HepG2 (cell line): Measurements from ENCODE around the gene CCSER2. TPM values are rescaled to one million over a fixed set of nuclear protein-coding genes. Genes with fewer than 3 reads are reported as not detected.

Source experiments
- ATAC-seq: fragments of 200-7000 bp; cut with Tn5 transposase; 3 replicates; pipeline ENCODE4 v1.9.1; 2020; ENCODE audit warnings: mild to moderate bottlenecking, moderate library complexity
- BruUV-seq: library from RNA; stranded (reverse); fragments of 400-500 nt; replicated peaks from 2 replicates; lab custom pipeline; 2021; lab: Mats Ljungman, UMichigan
- CTCF ChIA-PET: fragments of 300-600 bp; formaldehyde crosslinking; extraction: SDS; loops from one replicate; lab custom pipeline; 2021; ENCODE audit warnings: low total read pairs, inconsistent platforms, low intra/inter-chr PET ratio; lab: Yijun Ruan, JAX
- POLR2A ChIA-PET: fragments of 350-600 bp; sonication (Branson Sonifier 250); formaldehyde crosslinking; loops from one replicate; lab custom pipeline; 2020; ENCODE audit warnings: antibody characterized with exemption, inconsistent platforms; lab: Yijun Ruan, JAX
- DNase-seq: peaks from one replicate; pipeline ENCODE4 v3.0.0-alpha.2; 2015; ENCODE audit warnings: low spot score
- FAIRE-seq: peaks from 3 replicates; lab custom pipeline; 2011; peaks lifted over from hg19 to GRCh38; lab: Jason Lieb, UNC
- H2AFZ ChIP-seq: one replicate; pipeline ENCODE4 v1.6.1; 2011; ENCODE audit warnings: low read length, inconsistent platforms
- H3K27ac ChIP-seq: fragments of 300-600 bp; 3 replicates; pipeline ENCODE4 v1.8.0; 2011; ENCODE audit warnings: mixed run types, mild to moderate bottlenecking, mixed read lengths, low read length, inconsistent platforms; ENCODE audit not compliant: insufficient read depth; ENCODE audit errors: extremely low read length
- H3K27me3 ChIP-seq, 2 experiments: fragments of 200-600 bp in 1 of 2; 2 replicates in 1 of 2; 3 replicates in 1 of 2; pipeline versions ENCODE4 v1.6.0 to v1.8.0; 2011; ENCODE audit warnings: low read length in 2 of 2, mild to moderate bottlenecking in 2 of 2, moderate library complexity in 2 of 2, inconsistent platforms in 1 of 2; ENCODE audit not compliant: insufficient read depth in 2 of 2, control insufficient read depth in 1 of 2
- H3K36me3 ChIP-seq, 2 experiments: fragments of 200-600 bp in 1 of 2; replicated peaks in 1 of 2; 2 replicates in 1 of 2; 3 replicates in 1 of 2; pipeline versions ENCODE4 v1.5.1 to v1.8.0; 2011; ENCODE audit warnings: low read length in 2 of 2, inconsistent platforms in 1 of 2; ENCODE audit not compliant: insufficient read depth in 2 of 2, control insufficient read depth in 1 of 2
- H3K4me1 ChIP-seq: 2 replicates; pipeline ENCODE4 v1.5.1; 2012; ENCODE audit warnings: low read length, inconsistent platforms; ENCODE audit not compliant: insufficient read depth
- H3K4me2 ChIP-seq: 2 replicates; pipeline ENCODE4 v1.6.0; 2011; ENCODE audit warnings: low read depth, low read length, inconsistent platforms
- H3K4me3 ChIP-seq, 3 experiments: fragments of 200-600 bp in 1 of 3; sonication (generic), shearing (Covaris generic) in 1 of 3; replicated peaks in 1 of 3; 2 replicates each; pipeline ENCODE4 v1.5.1; 2011 to 2016; ENCODE audit warnings: low read length in 3 of 3, inconsistent platforms in 2 of 3, low read depth in 2 of 3, mild to moderate bottlenecking in 2 of 3, control low read depth in 1 of 3, mixed read lengths in 1 of 3; ENCODE audit not compliant: insufficient read depth in 1 of 3
- H3K79me2 ChIP-seq: one replicate; pipeline ENCODE4 v1.6.1; 2011; ENCODE audit warnings: low read length, inconsistent platforms; ENCODE audit not compliant: insufficient read depth
- H3K9ac ChIP-seq: 2 replicates; pipeline ENCODE4 v1.6.0; 2011; ENCODE audit warnings: mild to moderate bottlenecking, low read depth, low read length, inconsistent platforms; ENCODE audit not compliant: insufficient read depth
- H3K9me3 ChIP-seq: 2 replicates; pipeline ENCODE4 v1.5.1; 2012; ENCODE audit warnings: mild to moderate bottlenecking, low read length
- H4K20me1 ChIP-seq: 2 replicates; pipeline ENCODE4 v1.6.0; 2011; ENCODE audit warnings: inconsistent platforms, mild to moderate bottlenecking, low read length, moderate library complexity; ENCODE audit not compliant: insufficient read depth
- ATF7 ChIP-seq, 2 experiments: fragments of 450-650 bp in 1 of 2; sonication (generic) in 1 of 2; formaldehyde crosslinking in 1 of 2; IDR thresholded peaks; 2 replicates each; pipeline versions ENCODE4 v1.4.0 to v1.6.1; 2016 to 2020; ENCODE audit warnings: antibody characterized with exemption in 1 of 2, mild to moderate bottlenecking in 1 of 2, missing genetic modification reagents in 1 of 2
- CREB1 ChIP-seq, 2 experiments: fragments of 450-650 bp in 1 of 2; IDR thresholded peaks; 2 replicates each; pipeline ENCODE4 v1.6.1; 2016 to 2017; ENCODE audit warnings: control low read depth in 1 of 2, mild to moderate bottlenecking in 1 of 2, missing compliant biosample characterization in 1 of 2, missing genetic modification characterization in 1 of 2
- MZF1 ChIP-seq: sonication (generic); formaldehyde crosslinking; IDR thresholded peaks from 2 replicates; pipeline ENCODE4 v1.8.1; 2023; ENCODE audit warnings: mild to moderate bottlenecking, missing genetic modification reagents, borderline replicate concordance
- SIN3A ChIP-seq: IDR thresholded peaks from 2 replicates; pipeline ENCODE4 v1.6.1; 2011; ENCODE audit warnings: low read depth, mild to moderate bottlenecking, control low read depth, low read length, borderline replicate concordance
- ZFP1 ChIP-seq: IDR thresholded peaks from 2 replicates; pipeline ENCODE4 v1.6.1; 2016
- ZNF441 ChIP-seq: sonication (generic); formaldehyde crosslinking; IDR thresholded peaks from 2 replicates; pipeline ENCODE4 v1.7.0; 2021; ENCODE audit warnings: missing genetic modification reagents, borderline replicate concordance
- ZNF549 ChIP-seq: sonication (generic); formaldehyde crosslinking; IDR thresholded peaks from 2 replicates; pipeline ENCODE4 v1.5.0; 2020; ENCODE audit warnings: missing genetic modification reagents
- ZSCAN22 ChIP-seq: sonication (generic); formaldehyde crosslinking; IDR thresholded peaks from 2 replicates; pipeline ENCODE4 v1.4.0; 2020; ENCODE audit warnings: mild to moderate bottlenecking, missing genetic modification reagents
- WGBS: methylation state at CpG from one replicate; pipeline ENCODE4 v1.1.6; 2017; ENCODE audit warnings: low lambda C conversion rate; 5-methylcytosine and 5-hydroxymethylcytosine counted together
- in situ Hi-C: cut with HindIII; loops from 2 replicates; pipeline ENCODE4 v1.10.0; 2017; ENCODE audit warnings: low pct_unique_long_range_greater_than_20kb; ENCODE audit not compliant: extremely low pct_ligation_motif_present
- intact Hi-C: fragments of 100-400 bp; cut with micrococcal nuclease; formaldehyde crosslinking; loops from one replicate; pipeline ENCODE4 v1.10.0; 2022; ENCODE audit not compliant: unreplicated experiment
- polyA plus RNA-seq, 8 experiments: library from polyadenylated mRNA; depleted of rRNA in 3 of 8; stranded (reverse) in 7 of 8; unstranded in 1 of 8; fragments of >200 nt; fragmentation: Illumina TruSeq in 4 of 8; extraction: Trizol in 4 of 8; gene quantifications; 2 replicates each; pipeline versions ENCODE4 v1.2.1 to v1.2.3, GENCODE V29; 2011 to 2016; ENCODE audit warnings: low read depth in 4 of 8, missing spikeins in 1 of 8, mixed read lengths in 1 of 8; ENCODE audit not compliant: insufficient read depth in 1 of 8
- total RNA-seq, 5 experiments: library from RNA; depleted of rRNA; stranded (reverse); fragments of >200 nt; fragmentation: Illumina TruSeq; extraction: Trizol; gene quantifications; 2 replicates each; pipeline ENCODE4 v1.2.3, GENCODE V29; 2016; ENCODE audit warnings: low read depth in 1 of 5
- TF ChIP-seq, protein P1 (sequence below): sonication (generic); formaldehyde crosslinking; IDR thresholded peaks from 2 replicates; pipeline ENCODE4 v1.8.1; 2023; ENCODE audit warnings: mild to moderate bottlenecking, moderate library complexity, missing genetic modification reagents
- TF ChIP-seq, protein P2 (sequence below): sonication (generic); formaldehyde crosslinking; IDR thresholded peaks from 2 replicates; pipeline ENCODE4 v1.5.0; 2020; ENCODE audit warnings: mild to moderate bottlenecking, missing genetic modification reagents, borderline replicate concordance

Gene CCSER2
- total and polyA plus RNA-seq, 2 of the 13 experiments (the other 11 are each of a cell fraction or from before 2014, with no cell fraction given): 13.3 to 17.2 TPM

DNA sequence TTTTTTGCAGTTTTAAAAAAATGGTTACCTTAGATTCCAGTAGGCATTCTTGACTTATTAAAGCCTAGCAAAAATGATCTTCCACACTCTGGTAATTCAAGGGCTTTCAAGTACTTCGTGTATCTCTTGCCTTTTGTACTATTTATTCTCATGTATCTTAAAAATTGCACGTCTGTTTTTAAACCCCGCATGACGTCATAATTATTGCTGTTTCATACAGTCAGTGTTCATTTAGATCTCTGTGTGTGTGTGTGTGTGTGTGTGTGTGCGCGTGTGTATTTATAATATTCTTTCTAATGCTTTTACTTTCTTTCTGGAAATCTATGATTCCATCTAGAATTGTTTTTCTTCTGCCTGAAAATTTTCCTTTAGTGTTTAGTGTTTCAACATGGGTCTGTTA is 234.2 kb downstream of the CCSER2 start:
- no peak for FAIRE-seq

DNA sequence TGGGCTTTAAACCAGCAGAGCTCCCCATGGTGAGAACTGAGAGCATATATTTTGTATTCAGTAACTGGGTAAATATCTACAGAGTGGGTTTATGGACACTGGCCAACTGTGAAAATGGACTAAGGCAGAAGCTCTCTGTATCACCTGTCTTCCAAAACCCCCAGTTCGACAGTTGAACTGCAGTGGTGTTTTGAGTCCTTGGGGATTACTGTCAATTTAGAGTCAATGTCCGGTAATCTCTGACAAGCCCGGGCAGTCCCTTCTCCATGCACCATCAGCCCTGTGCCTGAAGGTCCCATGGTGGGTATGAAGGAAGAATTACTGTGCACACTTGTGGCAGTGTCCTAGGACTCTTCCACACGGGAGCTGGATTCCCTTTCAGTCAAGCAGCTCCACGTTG is 235.0 kb downstream of the CCSER2 start:
- no peak overlapping the region for H2AFZ ChIP-seq
- FAIRE-seq: no peak
- H3K4me1 ChIP-seq: no peaks in the 10 kb centered on the region
- intact Hi-C loops (no loop called here), in situ Hi-C loops (no loop called here)
- ChIA-PET CTCF (no interaction called here), POLR2A (no interaction called here)
- no peak for ATAC-seq
- no peak overlapping the region for H3K4me3 ChIP-seq
- peaks cover 0 to 6% of the 10 kb centered on the region in 2 experiments; a peak in 1 of 5 replicates for H3K27me3 ChIP-seq
- H3K9me3 ChIP-seq: no peaks in the 10 kb centered on the region
- no peak for DNase-seq
- no peaks in the 10 kb centered on the region for H3K79me2 ChIP-seq
- no peaks in the 10 kb centered on the region for H3K36me3 ChIP-seq
- no peak overlapping the region for H3K27ac ChIP-seq
- no peaks in the 10 kb centered on the region for H4K20me1 ChIP-seq
- no TSS peak for BruUV-seq
- TF ChIP-seq SIN3A: no peak
- no peak for TF ChIP-seq ZFP1 (CRISPR knock-in tag)
- no peak for TF ChIP-seq ZSCAN22
- TF ChIP-seq, protein P1, sequence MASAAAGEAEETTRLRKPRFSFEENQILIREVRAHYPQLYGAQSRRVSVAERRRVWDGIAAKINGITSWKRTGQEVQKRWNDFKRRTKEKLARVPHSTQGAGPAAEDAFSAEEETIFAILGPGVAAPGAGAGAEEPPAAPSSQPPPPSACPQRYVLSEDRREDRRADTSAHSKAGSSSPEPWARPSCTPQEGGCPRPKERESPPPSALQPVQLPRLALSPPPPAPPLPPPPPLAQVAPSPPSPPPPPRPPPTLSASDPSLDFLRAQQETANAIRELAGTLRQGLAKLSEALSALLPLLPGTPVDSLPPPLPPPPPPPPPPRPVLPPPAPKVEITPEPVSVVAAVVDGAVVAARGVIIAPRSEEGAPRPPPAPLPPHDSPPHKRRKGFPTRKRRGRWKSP (CRISPR knock-in tag): no peak
- no peak for TF ChIP-seq ZNF441 (CRISPR knock-in tag)
- no peak for TF ChIP-seq ZNF549
- H3K9ac ChIP-seq: no peak overlapping the region
- no peak overlapping the region for H3K4me2 ChIP-seq
- WGBS: 0% methylated on average over 3 of the region's 5 CpGs

More for the DNA sequence above, 234.2 kb downstream of the CCSER2 start:
- no peak overlapping the region for H3K4me3 ChIP-seq
- H4K20me1 ChIP-seq: no peaks in the 10 kb centered on the region
- no peaks in the 10 kb centered on the region for H3K4me1 ChIP-seq
- CTCF ChIA-PET: no interaction called here
- BruUV-seq: no TSS peak
- no peaks in the 10 kb centered on the region for H3K79me2 ChIP-seq
- no peak overlapping the region for H3K9ac ChIP-seq
- H2AFZ ChIP-seq: no peak overlapping the region
- H3K36me3 ChIP-seq: no peaks in the 10 kb centered on the region
- H3K27ac ChIP-seq: no peak overlapping the region
- ATAC-seq (no peak), DNase-seq (no peak)
- no peaks in the 10 kb centered on the region for H3K9me3 ChIP-seq
- TF ChIP-seq MZF1 (CRISPR knock-in tag): no peak
- TF ChIP-seq CREB1 (IDR thresholded peaks at IDR 0.05): peak; percentile 91
- TF ChIP-seq CREB1 (CRISPR knock-in tag; IDR thresholded peaks at IDR 0.05): no peak
- peak; percentile 98 for TF ChIP-seq ATF7 (IDR thresholded peaks at IDR 0.05)
- TF ChIP-seq ATF7 (CRISPR knock-in tag; IDR thresholded peaks at IDR 0.05): no peak
- TF ChIP-seq, protein P2, sequence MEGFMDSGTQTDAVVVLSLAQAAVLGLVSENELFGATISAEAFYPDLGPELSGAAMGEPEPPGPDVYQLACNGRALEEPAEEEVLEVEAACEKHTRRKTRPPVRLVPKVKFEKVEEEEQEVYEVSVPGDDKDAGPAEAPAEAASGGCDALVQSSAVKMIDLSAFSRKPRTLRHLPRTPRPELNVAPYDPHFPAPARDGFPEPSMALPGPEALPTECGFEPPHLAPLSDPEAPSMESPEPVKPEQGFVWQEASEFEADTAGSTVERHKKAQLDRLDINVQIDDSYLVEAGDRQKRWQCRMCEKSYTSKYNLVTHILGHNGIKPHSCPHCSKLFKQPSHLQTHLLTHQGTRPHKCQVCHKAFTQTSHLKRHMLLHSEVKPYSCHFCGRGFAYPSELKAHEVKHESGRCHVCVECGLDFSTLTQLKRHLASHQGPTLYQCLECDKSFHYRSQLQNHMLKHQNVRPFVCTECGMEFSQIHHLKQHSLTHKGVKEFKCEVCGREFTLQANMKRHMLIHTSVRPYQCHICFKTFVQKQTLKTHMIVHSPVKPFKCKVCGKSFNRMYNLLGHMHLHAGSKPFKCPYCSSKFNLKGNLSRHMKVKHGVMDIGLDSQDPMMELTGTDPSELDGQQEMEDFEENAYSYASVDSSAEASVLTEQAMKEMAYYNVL (CRISPR knock-in tag): no peak
- no peak overlapping the region for H3K4me2 ChIP-seq
- H3K27me3 ChIP-seq: peaks cover 0 to 6% of the 10 kb centered on the region in 2 experiments; a peak in 1 of 5 replicates
- WGBS: 66% methylated on average over 6 of the region's 6 CpGs
- in situ Hi-C loops (no loop called here), intact Hi-C loops (no loop called here)
- POLR2A ChIA-PET: no interaction called here
